Right kidney (tissue), 1 donor: ENCODE data around the gene XYLT2.

Experiments used
- DNase-seq: peaks from one replicate; pipeline ENCODE4 v3.0.0-alpha.2; 2016

Gene XYLT2

DNA sequence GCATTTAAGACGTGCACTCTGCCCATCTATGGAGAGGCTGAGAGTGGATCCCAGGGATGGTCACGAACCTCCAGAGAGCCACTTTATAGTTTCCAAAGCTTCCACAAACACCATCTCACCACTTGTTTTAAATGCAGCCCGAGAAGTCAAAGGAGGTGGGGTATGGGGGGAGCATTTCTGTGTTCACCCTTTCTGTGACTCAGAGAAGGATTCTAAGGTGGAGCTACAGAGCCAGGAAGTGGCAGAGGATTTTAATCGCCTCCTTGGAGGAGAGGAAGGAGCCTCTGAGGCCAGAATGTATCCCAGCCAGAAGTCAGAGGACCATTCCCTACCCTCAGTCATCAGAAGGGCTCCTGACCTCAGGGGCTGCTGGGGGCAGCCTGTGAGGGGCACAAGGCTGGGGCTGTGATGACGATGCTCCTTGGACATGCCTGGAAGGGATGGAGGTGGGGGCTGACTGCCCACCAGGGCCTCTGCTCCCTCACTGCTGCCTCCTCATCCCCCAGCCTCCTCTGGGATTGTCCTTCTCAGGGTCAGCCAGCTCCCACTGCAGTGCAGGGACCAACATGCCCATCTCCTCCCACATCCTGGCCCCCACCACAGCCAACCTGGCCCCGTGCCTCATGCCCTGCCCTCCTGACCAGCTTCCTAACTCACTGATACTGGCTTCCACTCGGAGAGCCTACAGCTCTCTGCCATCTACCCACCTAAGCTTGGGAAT, 2.8 kb downstream of the XYLT2 start:
- no peak for DNase-seq

DNA sequence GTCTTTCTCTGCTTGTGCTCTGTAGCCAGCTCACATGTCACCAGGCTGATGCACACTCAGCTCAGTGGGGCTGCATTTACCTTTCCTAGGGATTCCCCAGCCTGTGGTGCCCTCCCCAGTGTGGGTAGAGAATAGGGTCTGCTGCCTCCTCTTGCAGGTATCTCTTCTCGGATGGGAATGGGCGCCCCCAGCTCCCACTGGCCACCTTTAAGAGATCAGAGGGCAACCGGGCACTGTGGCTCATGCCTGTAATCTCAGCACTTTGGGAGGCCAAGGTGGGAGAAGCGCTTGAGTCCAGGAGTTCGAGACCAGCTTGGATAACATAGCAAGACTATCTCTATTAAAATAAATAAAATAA, 3.3 kb downstream of the XYLT2 start:
- no peak for DNase-seq

DNA sequence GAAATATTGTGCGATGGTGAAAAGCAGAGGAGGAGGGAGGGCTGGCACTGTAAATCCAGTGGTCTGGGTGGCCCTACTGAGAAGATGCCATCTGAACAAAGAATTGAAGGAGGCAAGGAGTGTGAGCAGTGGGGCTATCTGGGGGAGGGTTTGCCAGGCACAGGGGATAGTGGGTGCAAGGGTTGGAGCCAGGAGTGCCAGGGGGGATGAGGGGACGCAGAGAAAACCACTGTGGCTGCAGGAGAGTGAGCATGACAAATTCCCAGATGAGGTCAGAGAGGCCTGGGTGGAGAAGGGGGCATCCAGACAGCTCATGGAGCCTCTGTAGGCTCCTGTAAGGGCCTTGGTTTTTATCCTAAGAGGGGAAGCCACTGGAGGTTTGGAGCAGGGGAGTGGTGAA, 4.8 kb downstream of the XYLT2 start:
- no peak for DNase-seq

DNA sequence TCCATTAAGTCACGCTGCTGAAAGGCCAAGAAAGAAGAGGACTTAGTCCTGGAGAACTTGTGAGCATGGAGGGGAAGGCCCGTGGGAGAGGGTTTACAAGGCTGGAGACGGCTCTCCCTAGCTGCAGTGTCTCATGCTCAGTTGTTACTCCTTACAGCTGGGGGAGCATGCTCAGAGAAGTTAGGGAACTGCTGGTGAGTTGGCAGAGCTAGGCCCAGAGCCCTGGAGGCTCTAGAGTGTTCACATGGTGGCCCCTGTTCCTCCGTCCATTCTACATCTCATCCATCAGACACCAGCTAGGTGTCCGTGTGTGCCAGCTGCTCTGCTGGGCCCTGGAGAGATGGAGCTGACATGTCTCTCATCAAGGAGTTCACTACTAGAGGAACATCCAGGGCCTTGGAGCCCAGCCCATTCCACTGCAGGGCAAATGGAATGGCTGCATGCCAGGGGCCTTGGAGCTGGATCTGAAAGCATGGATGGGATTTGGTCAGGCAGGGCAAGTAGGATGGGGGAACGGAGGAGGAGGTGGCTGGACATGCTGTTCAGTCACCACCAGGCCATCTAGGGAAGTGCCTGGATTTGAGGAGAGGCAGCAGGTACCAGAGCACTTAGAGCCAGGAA, 6.3 kb downstream of the XYLT2 start:
- no peak for DNase-seq

DNA sequence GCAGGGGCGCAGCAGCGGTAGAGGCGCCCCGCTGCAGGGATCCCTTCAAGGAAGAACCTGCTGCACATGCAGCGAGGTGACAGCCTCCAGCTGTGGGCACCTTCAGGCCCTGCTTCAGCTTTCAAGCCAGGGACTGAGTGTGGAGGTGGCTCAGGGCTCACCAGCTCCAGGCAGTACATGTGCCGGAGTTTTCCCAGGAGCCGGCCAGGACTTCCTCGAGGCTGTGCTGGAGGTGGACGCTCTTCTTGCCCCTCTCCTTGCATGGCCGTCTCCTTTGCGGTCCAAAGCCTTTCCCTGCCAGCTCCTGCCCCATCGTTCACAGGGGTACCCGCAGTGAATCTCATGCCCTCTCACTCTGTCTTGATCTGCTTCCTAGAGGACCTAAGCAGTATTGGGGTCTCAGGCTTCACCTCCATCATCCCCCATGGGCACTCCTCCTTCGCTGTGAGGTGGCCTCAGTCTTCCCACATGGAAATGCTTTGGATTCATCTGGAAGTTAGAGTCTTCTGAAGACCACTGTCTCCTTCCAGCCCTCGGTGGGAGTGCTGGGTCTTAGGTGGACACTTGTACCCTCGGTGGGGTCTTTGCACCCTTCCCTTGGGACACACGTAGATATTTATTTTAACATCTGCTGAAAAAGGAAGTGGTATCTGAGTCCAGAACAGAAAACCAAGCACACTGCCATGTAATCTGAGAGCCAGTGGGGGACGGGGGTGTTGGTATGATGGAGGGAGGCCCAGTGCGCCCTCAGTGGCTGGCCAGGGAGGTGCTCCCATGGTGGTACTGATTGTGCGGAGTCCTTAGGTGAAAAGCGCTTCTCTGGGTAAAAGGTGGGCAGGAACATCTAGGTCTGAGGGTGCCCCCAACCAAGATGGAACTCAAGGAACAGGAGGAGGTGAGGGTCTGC, 7.0 kb downstream of the XYLT2 start:
- no peak for DNase-seq

DNA sequence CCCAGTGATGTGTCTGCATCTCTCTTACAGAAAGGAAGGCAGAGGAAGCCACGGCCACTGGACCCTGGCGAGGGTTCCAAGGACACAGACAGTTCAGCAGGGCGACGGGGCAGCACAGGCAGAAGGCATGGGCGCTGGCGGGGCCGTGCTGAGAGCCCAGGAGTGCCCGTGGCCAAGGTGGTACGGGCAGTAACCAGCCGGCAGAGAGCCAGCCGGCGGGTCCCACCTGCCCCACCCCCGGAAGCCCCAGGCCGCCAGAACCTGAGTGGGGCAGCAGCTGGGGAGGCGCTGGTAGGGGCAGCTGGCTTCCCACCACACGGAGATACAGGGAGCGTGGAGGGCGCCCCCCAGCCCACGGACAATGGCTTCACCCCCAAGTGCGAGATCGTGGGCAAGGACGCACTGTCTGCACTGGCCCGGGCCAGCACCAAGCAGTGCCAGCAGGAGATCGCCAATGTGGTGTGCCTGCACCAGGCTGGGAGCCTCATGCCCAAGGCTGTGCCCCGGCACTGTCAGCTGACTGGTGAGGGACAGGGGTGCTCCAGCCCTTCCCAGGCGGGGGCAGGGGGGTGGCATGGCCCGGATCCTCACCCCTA, 7.8 kb downstream of the XYLT2 start:
- no peak for DNase-seq

DNA sequence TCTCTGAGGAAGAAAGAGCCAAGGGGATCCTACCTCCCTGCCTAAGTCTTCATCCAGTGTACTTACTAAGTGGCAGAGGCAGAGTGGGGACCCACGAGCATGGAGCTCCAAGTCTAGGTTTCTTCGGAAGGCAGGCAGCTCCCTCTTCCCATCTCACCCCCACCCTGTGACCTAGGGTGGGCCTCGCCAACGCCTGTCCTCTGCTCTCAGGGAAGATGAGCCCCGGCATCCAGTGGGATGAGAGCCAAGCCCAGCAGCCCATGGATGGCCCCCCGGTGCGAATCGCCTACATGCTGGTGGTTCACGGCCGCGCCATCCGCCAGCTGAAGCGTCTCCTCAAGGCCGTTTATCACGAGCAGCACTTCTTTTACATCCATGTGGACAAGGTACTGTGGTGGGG, 8.3 kb downstream of the XYLT2 start:
- no peak for DNase-seq

DNA sequence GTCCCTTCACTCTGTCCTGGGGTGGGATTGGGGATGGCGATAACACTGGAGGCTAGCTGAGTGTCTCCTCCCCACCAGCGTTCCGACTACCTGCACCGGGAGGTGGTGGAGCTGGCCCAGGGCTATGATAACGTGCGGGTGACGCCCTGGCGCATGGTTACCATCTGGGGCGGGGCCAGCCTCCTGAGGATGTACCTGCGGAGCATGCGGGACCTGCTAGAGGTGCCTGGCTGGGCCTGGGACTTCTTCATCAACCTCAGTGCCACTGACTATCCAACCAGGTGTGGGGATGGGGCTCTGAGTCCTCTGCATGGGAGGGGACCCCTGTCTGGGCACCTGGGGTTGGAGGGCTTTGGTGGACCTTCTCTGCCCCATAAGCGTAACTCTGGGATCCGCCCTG, 8.8 kb downstream of the XYLT2 start:
- DNase-seq: no peak

DNA sequence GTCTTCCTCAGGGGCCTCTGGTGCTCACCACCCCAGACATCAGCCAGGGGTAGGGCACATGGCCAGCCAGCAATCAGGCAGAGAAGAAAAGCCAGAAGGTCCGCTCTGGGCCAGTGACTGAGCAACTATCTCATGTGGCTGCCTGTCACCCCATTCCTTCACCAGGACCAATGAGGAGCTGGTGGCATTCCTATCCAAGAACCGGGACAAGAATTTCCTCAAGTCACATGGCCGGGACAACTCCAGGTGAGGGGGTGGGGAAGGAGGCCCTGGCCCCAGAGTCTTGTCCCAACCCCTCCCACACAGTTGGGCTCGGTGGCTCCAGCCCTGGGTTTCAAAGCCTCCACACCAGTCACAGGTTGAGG, 9.4 kb downstream of the XYLT2 start:
- DNase-seq: no peak

DNA sequence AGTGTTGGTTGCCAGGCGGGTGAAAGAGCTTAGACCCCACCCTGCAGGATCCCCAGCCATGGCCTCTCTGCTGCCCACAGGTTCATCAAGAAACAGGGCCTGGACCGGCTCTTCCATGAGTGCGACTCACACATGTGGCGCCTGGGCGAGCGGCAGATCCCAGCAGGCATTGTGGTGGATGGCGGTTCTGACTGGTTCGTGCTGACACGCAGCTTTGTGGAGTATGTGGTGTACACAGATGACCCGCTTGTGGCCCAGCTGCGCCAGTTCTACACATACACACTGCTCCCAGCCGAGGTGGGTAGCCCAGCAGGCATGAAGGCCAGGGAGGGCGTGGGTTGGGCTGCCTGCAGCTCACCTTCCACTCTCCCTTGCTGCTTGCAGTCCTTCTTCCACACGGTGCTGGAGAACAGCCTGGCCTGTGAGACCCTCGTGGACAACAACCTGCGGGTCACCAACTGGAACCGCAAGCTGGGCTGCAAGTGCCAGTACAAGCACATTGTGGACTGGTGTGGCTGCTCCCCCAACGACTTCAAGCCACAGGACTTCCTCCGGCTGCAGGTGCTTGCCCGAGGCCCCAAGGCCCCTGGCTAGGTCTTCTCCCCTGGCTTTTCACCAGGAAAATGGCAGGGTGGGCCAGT, 9.9 kb downstream of the XYLT2 start:
- DNase-seq: no peak

DNA sequence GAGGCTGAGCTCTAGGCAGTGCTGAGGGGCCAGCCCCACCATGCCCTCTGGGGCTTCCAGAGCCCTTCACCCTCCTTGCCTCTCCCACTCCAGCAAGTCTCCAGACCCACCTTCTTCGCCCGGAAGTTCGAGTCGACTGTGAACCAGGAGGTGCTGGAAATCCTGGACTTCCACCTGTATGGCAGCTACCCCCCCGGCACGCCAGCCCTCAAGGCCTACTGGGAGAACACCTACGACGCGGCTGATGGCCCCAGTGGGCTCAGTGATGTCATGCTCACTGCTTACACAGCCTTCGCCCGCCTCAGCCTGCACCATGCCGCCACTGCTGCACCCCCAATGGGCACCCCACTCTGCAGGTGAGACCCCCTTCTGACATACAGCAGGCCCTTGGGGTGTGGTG, 10.5 kb downstream of the XYLT2 start:
- DNase-seq: no peak

DNA sequence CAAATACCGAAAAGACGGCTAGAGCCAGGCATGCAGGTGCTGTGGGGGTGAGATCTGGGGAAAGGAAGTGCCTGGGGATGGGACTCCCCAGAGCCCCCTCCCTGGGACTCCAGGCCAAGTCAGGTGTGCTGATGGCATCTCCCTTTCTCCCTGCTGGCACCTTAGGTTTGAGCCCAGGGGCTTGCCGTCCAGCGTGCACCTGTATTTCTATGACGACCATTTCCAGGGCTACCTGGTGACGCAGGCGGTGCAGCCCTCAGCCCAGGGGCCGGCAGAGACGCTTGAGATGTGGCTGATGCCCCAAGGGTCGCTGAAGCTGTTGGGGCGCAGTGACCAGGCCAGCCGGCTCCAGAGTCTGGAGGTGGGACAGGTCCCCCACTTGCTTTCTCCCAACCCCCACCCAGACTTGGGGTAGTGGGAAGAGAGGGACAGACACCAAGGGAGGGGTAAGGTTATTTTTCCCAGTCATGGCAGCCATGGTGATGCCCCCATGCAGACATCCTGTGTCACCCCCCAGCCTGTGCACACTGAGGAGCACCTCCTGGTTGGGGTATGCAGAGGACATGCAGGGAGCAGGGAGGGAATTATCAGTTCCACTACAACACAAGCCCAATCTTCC, 11.1 kb downstream of the XYLT2 start:
- DNase-seq: no peak

DNA sequence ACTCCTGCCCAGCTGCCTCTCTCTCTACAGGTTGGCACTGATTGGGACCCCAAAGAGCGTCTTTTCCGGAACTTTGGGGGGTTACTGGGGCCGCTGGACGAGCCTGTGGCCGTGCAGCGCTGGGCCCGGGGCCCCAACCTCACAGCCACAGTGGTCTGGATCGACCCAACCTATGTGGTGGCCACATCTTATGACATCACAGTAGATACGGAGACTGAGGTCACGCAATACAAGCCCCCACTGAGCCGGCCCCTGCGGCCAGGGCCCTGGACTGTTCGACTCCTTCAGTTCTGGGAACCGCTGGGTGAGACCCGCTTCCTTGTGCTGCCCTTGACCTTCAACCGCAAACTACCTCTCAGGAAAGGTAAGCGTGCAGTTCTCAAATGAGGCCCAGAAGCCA, 12.3 kb downstream of the XYLT2 start:
- DNase-seq: no peak

DNA sequence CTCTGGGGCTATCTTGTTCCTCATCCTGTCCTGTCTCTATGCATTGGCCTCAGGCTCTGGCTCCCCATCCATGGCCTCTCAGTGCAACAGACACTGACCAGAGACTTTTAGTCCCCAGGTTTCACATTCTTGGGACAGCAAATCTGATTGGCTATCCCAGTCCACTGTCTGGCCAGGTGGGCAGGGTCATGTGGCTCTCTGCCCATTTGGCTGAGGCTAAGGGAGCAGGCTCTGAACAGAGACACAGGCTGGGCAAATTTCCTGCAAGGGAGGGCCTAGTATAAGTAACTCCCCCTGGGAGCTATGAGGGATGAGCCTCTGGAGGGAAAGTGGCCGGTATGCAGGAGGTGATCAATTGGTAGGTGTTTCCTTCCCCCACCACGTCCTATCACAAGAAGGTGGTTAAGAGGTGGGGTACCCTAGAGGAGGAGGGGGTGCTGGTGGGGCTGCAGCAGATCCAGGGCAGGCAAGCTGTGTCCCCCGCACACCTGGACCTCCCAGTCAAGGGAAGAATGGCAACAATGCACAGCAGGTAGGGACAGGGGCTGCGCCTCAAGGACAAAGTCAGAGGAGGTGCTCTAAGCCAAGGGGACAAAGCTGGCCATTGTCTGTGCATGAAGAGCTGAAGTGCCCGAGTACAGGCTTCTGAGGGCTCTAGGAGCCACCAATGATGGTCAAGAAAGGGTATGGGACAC, 13.2 kb downstream of the XYLT2 start:
- DNase-seq: no peak

DNA sequence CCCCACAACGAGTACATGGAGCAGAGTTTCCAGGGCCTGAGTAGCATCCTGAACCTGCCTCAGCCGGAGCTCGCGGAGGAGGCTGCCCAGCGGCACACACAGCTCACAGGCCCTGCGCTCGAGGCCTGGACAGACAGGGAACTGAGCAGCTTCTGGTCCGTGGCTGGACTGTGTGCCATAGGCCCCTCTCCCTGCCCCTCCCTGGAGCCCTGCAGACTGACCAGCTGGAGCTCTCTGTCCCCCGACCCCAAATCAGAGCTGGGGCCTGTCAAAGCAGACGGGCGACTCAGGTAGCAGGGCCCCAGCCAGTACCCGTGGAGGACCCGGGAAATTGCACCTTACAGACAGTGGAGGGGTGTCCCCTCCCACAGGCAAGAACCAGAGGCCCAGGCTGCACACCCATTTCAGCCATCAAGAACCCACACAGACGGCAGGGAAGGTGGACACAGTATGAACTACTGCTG, 14.1 kb downstream of the XYLT2 start:
- DNase-seq: no peak

DNA sequence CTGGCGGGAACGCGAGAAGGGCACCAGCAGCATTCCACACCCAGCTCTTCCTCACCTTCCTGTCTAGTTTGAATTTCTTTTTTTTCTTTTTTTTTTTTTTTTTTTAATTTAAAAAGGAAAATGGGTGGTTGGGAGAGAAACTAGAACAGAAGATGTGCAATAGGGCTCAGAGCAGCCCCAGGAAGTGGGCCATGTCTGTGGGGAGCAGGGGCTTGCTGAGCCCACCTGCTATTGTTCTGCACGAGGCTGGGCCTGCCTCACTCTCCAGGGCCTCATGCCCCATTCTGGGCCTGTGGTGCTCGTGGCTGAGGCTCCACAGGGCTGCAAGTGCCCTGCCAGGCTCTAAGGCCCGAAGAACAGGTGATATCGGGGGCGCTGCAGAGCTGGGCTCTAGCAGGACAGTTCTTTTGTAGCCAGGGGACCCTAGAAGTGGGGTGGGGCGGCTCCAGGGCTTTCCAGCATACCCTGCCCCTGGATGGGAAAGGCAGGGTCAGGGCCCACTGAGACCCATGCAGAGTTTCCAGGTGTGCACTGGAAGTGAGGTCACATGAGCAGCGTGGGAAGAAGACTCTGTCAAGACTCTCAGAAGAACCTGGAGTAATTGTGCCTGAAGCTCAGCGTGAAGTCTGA, 14.7 kb downstream of the XYLT2 start:
- no peak for DNase-seq

DNA sequence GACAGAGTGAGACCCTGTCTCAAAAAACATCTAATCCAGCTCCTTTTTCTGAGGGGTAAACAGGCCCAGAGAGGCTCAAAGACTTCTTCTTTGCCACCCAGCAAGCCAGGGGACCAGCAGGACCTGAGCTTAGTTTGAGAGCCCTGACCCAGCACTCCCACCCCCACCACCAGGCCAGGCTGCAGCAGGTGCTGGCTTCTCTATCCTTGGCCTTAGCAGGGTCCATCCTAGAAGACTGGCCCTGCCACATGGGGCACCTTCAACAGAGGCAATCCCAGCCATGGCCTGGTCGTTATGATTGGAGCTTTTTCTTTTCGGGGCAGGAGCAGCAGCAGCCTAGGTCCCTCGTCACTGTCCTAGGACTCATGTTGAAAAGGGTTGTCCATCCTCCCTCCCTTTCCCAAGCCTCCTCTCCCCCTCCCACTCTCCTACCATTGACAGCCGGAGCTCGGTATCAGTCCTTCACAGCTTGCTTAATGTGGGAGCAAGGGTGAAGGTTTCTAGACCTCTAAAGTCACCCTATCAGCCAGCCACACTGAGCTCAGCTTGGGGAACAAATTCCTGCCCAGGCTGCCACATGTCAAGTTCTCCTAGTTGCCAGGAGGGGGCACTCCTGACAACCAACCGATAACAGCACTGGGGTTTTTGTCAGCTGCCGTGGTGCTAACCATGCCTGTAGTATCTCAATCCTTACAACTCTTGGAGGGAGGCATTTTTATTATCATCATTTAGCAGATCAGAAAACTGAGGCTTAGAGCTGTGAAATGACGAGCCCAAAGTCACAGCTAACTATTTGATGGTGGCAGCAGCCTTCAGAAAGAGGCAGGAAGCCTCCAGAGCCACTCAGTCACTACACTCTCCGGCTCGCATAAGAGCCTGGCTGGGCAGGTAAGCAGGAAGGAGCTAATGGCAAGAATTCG, 15.9 kb downstream of the XYLT2 start:
- DNase-seq: peak; percentile 40

DNA sequence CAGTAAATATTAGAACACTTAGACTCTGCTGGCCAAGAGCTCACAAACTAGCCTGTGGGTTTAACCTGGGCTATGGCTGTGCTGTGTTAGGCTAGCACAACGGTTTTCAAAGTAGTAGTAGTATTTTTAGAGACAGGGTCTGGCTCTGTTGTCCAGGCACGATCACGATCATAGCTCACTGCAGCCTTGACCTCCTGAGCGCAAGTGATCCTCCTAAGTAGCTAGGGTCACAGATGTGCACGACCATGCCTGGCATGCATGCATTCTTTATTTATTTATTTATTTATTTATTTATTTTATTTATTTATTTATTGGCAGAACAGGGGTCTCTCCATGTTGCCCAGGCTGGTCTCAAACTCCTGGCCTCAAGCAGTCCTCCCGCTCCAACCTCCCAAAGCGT, 16.7 kb downstream of the XYLT2 start:
- DNase-seq: no peak

DNA sequence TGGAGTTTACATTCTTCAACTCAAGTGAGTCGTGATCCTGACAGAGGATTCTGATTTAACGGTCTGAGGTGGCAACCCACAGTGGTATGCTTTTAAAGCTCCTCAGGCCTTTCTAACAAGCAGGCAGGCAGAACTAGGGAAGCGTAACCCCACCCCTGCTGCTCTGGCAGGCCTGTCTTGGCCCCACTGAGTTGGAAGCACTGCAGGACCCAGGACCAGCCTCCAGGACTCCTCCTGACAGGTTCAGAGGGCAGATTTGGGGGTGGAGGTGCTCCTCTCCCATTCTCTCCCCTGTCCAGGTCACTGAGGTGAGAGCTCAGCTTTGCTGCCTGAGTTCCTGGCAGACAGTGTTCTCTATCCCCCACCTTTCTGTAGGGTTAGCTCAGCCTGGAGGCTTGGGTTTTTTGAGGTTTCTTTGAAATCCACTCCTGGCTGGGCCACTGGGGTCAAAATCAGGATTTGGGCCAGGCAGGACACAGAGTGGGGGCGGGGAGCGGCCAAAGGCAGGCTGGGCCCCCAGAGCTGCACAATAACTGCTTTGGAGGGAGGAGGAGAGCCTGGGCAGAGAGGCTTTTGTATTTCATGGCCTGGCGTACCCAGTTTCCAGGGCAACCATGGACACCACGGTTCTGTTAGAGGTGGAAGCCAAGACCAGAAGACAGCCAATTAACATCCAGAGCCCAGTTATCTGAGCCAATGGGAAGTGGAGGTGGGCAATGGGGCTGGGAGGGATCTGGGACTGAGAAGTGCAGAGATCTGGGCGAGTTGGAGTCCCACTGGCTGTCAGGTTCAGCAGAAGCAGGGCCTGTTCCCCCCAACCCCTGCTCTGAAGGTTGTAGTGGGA, 17.5 kb downstream of the XYLT2 start:
- no peak for DNase-seq
